GM20431 (cell line): ENCODE results near the gene POLA2.

Experiments used
- in situ Hi-C: fragments of 300-500 bp; cut with MseI, MboI; formaldehyde crosslinking; loops from one replicate; pipeline ENCODE4 v1.15.0; 2020; ENCODE audit warnings: low sequenced_read_pairs; ENCODE audit not compliant: unreplicated experiment

POLA2 gene

GRCh38 chr11:65279741-65280440, 18.1 kb downstream of the POLA2 start:
- in situ Hi-C loops, result no loop called here

GRCh38 chr11:65280646-65281045, 18.9 kb downstream of the POLA2 start:
- in situ Hi-C loops, result no loop called here

GRCh38 chr11:65286686-65287085, 24.9 kb downstream of the POLA2 start:
- in situ Hi-C loops, result no loop called here

GRCh38 chr11:65287601-65288000, 25.8 kb downstream of the POLA2 start:
- in situ Hi-C loops, result no loop called here

- in situ Hi-C loops, result no loop called here
Measured at GRCh38 chr11:65288706-65289536, 27.2 kb downstream of the POLA2 start.

GRCh38 chr11:65290448-65291165, 28.8 kb downstream of the POLA2 start:
- in situ Hi-C loops, result no loop called here

GRCh38 chr11:65291613-65292012, 29.9 kb downstream of the POLA2 start:
- in situ Hi-C loops, result no loop called here

- in situ Hi-C loops, result no loop called here
Measured at GRCh38 chr11:65292890-65293289, 31.1 kb downstream of the POLA2 start.

- in situ Hi-C loops, result no loop called here
Measured at GRCh38 chr11:65293909-65294381, 32.2 kb downstream of the POLA2 start.

- in situ Hi-C loops, result no loop called here
Measured at GRCh38 chr11:65295001-65295400, 33.2 kb downstream of the POLA2 start.

GRCh38 chr11:65295571-65296341, 34.0 kb downstream of the POLA2 start:
- in situ Hi-C loops, result no loop called here

GRCh38 chr11:65297026-65297672, 35.4 kb downstream of the POLA2 start:
- in situ Hi-C loops, result no loop called here

GRCh38 chr11:65298131-65298535, 36.4 kb downstream of the POLA2 start:
- in situ Hi-C loops, result no loop called here

GRCh38 chr11:65298655-65299179, 37.0 kb downstream of the POLA2 start:
- in situ Hi-C loops, result no loop called here

- in situ Hi-C loops, result no loop called here
Measured at GRCh38 chr11:65300621-65301275, 39.0 kb downstream of the POLA2 start.

- in situ Hi-C loops, result no loop called here
Measured at GRCh38 chr11:65301491-65302329, 39.9 kb downstream of the POLA2 start.

- in situ Hi-C loops, result no loop called here
Measured at GRCh38 chr11:65303555-65303954, 41.8 kb downstream of the POLA2 start.

- in situ Hi-C loops, result no loop called here
Measured at GRCh38 chr11:65304110-65304509, 42.3 kb downstream of the POLA2 start.
